ENCODE results near the gene SLC35C1.
A peak's percentile ranks its signal among the peaks of the same experiment; 100 is the strongest.
"Not testable (repeated sequence)": the region's sequence is repeated elsewhere in the genome, so short reads cannot be mapped to it uniquely, and the experiment has no call there.

SLC35C1 gene

GRCh38 chr11:45806072-45806933, 1.4 kb downstream of the SLC35C1 start:
- DNase-seq (ENCODE audit: low read depth) = no peak
- H3K4me3 ChIP-seq (ENCODE audit: low read depth, low read length) = peak overlapping the region; percentile 89
- TF ChIP-seq CTCF (IDR thresholded peaks at IDR 0.05; ENCODE audit: insufficient read depth, low read depth, low read length, missing control alignments) = no peak

GRCh38 chr11:45806937-45807791, 2.2 kb downstream of the SLC35C1 start:
- no peak for DNase-seq (ENCODE audit: low read depth)
- H3K4me3 ChIP-seq (ENCODE audit: low read depth, low read length) = peak overlapping the region; percentile 89
- TF ChIP-seq CTCF (IDR thresholded peaks at IDR 0.05; ENCODE audit: insufficient read depth, low read depth, low read length, missing control alignments) = no peak

- no peak overlapping the region for H3K4me3 ChIP-seq (ENCODE audit: low read depth, low read length)
- no peak for TF ChIP-seq CTCF (IDR thresholded peaks at IDR 0.05; ENCODE audit: insufficient read depth, low read depth, low read length, missing control alignments)
- no peak for DNase-seq (ENCODE audit: low read depth)
These were observed 2.9 kb downstream of the SLC35C1 start for GRCh38 chr11:45807792-45808238.

GRCh38 chr11:45808427-45808826, 3.5 kb downstream of the SLC35C1 start:
- not testable (repeated sequence) for H3K4me3 ChIP-seq (ENCODE audit: low read depth, low read length); DNase-seq (ENCODE audit: low read depth)

GRCh38 chr11:45809456-45810395, 4.8 kb downstream of the SLC35C1 start:
- no peak overlapping the region for H3K4me3 ChIP-seq (ENCODE audit: low read depth, low read length)
- no peak for DNase-seq (ENCODE audit: low read depth)
- TF ChIP-seq CTCF (IDR thresholded peaks at IDR 0.05; ENCODE audit: insufficient read depth, low read depth, low read length, missing control alignments) = no peak

- no peak overlapping the region for H3K4me3 ChIP-seq (ENCODE audit: low read depth, low read length)
- TF ChIP-seq CTCF (IDR thresholded peaks at IDR 0.05; ENCODE audit: insufficient read depth, low read depth, low read length, missing control alignments) = no peak
- no peak for DNase-seq (ENCODE audit: low read depth)
These were observed 5.6 kb downstream of the SLC35C1 start for GRCh38 chr11:45810431-45811108.
